Measurements from ENCODE around the gene ENAH. TPM values are rescaled to one million over a fixed set of nuclear protein-coding genes. Genes with fewer than 3 reads are reported as not detected.

The ENAH gene
- total and polyA plus RNA-seq, 4 donors: 15.5 to 89.4 (median 48.4) TPM

DNA sequence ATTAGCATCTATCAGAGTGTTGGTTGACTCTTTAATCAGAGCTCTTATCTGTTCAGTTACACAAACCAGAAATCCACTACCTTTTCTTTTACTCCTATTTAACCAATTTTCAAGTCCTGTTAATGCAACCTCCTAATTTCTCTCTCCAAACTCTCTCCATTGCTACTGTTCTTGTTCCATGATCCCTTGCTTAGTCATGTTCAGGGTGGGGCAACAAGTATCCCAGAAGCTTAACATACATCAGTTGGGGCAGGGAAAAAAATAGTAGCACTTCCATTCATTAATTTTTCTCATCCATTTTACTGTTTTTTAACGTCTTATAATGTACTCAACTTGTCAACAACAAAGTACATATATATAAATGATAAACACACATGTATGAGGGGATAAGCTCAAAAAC, 113.9 kb downstream of the ENAH start:
- TF ChIP-seq, protein P1, sequence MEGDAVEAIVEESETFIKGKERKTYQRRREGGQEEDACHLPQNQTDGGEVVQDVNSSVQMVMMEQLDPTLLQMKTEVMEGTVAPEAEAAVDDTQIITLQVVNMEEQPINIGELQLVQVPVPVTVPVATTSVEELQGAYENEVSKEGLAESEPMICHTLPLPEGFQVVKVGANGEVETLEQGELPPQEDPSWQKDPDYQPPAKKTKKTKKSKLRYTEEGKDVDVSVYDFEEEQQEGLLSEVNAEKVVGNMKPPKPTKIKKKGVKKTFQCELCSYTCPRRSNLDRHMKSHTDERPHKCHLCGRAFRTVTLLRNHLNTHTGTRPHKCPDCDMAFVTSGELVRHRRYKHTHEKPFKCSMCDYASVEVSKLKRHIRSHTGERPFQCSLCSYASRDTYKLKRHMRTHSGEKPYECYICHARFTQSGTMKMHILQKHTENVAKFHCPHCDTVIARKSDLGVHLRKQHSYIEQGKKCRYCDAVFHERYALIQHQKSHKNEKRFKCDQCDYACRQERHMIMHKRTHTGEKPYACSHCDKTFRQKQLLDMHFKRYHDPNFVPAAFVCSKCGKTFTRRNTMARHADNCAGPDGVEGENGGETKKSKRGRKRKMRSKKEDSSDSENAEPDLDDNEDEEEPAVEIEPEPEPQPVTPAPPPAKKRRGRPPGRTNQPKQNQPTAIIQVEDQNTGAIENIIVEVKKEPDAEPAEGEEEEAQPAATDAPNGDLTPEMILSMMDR (IDR thresholded peaks at IDR 0.05; ENCODE audit: control extremely low read depth, extremely low read depth): no peak
- no peak for DNase-seq
- ATAC-seq (ENCODE audit: insufficient read depth, low FRiP score): no peak
- no peak overlapping the region for H3K4me3 ChIP-seq
- no peak overlapping the region for H3K27ac ChIP-seq (ENCODE audit: low read depth in 1 of 2, low read length in 1 of 2)
- H3K27me3 ChIP-seq (ENCODE audit: control insufficient read depth in 3 of 3, insufficient read depth in 3 of 3, low read length in 2 of 3): no peaks in the 10 kb centered on the region
- H3K9ac ChIP-seq (ENCODE audit: insufficient read depth in 1 of 2, low read length in 2 of 2): no peak overlapping the region
- H3K36me3 ChIP-seq (ENCODE audit: control insufficient read depth in 4 of 4, insufficient read depth in 4 of 4, low read length in 4 of 4): peaks cover 0 to 2% (median 0%) of the 10 kb centered on the region in 4 donors
- H3K4me1 ChIP-seq (ENCODE audit: control insufficient read depth in 5 of 5, insufficient read depth in 5 of 5, low read length in 5 of 5): peaks cover 0 to 22% (median 6%) of the 10 kb centered on the region in 5 donors
- H3K9me3 ChIP-seq (ENCODE audit: control insufficient read depth in 4 of 4, insufficient read depth in 3 of 4, low read length in 3 of 4): no peaks in the 10 kb centered on the region
- WGBS, 2 donors: 86 to 87% methylated on average over 1 of the region's 1 CpG

DNA sequence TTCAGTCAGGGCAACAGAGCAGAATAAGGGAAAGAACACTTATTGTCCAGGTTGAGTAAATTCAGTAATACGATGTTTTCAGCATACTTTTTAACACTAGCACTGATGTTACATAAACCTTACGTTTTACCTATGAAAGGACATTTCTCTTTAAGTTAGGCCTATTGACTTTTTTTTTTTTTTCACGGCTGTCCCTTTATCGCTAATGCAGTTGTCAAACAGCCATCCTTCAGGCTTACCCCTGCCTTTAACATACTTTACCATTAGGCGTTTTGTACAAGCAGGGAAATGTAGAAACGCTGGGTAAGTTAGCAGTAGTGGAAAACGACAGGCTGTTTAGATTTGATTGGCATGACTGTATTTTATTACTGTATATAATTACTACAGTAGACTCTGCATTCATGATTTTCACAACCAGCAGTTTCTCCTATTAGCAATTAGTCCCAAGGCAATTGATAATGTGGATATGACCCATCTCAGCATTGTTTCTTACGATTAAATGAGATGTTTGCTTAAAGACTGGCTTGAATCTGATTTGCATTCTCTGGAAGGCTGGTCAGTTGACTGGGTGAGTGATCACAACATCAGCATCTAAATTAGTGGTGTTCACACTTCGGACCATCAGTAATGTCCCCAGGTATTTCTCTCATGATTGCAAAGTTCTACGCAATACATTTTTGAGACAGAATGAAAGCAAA, 115.2 kb downstream of the ENAH start:
- 80 to 85% methylated on average over 10 of the region's 10 CpGs for WGBS, 2 donors
- Histone ChIP-seq H3K4me1 (ENCODE audit: control insufficient read depth in 5 of 5, insufficient read depth in 5 of 5, low read length in 5 of 5) (peaks cover 0 to 34% (median 12%) of the 10 kb centered on the region in 5 donors), H3K9me3 (ENCODE audit: control insufficient read depth in 4 of 4, insufficient read depth in 3 of 4, low read length in 3 of 4) (no peaks in the 10 kb centered on the region), H3K27ac (ENCODE audit: low read depth in 1 of 2, low read length in 1 of 2) (no peak overlapping the region), H3K9ac (ENCODE audit: insufficient read depth in 1 of 2, low read length in 2 of 2) (no peak overlapping the region), H3K4me3 (no peak overlapping the region), H3K36me3 (ENCODE audit: control insufficient read depth in 4 of 4, insufficient read depth in 4 of 4, low read length in 4 of 4) (peaks cover 0 to 2% (median 0%) of the 10 kb centered on the region in 4 donors), H3K27me3 (ENCODE audit: control insufficient read depth in 3 of 3, insufficient read depth in 3 of 3, low read length in 2 of 3) (no peaks in the 10 kb centered on the region)
- TF ChIP-seq, protein P1 (IDR thresholded peaks at IDR 0.05; ENCODE audit: control extremely low read depth, extremely low read depth): no peak
- no peak for ATAC-seq (ENCODE audit: insufficient read depth, low FRiP score)
- no peak for DNase-seq

DNA sequence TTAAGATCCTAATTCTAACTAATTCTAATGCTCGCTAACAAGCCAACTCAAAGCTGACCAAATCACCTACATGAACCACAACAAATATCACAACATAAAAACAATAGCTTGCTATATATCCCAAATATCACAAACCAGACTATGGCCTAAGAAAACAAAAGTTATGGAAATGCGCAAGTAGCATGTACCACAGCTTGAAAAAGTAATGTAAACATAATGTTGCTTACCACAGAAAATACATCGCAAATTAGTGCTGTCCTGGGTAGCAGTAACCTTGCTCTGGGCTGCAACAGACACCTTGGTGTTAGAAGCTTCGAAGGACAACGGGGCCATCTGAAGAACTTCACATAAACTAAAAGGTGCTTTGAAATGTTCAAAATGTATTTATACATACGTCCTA, 117.6 kb downstream of the ENAH start:
- ATAC-seq (ENCODE audit: insufficient read depth, low FRiP score) (no peak), DNase-seq (no peak)
- H3K27me3 ChIP-seq (ENCODE audit: control insufficient read depth in 3 of 3, insufficient read depth in 3 of 3, low read length in 2 of 3): no peaks in the 10 kb centered on the region
- H3K36me3 ChIP-seq (ENCODE audit: control insufficient read depth in 4 of 4, insufficient read depth in 4 of 4, low read length in 4 of 4): no peaks in the 10 kb centered on the region
- H3K4me1 ChIP-seq (ENCODE audit: control insufficient read depth in 5 of 5, insufficient read depth in 5 of 5, low read length in 5 of 5): peaks cover 0 to 34% (median 5%) of the 10 kb centered on the region in 5 donors
- H3K27ac ChIP-seq (ENCODE audit: low read depth in 1 of 2, low read length in 1 of 2): no peak overlapping the region
- 97 to 98% methylated on average over 6 of the region's 6 CpGs for WGBS, 2 donors
- TF ChIP-seq, protein P1 (IDR thresholded peaks at IDR 0.05; ENCODE audit: control extremely low read depth, extremely low read depth): no peak
- no peak overlapping the region for H3K4me3 ChIP-seq
- H3K9ac ChIP-seq (ENCODE audit: insufficient read depth in 1 of 2, low read length in 2 of 2): no peak overlapping the region
- H3K9me3 ChIP-seq (ENCODE audit: control insufficient read depth in 4 of 4, insufficient read depth in 3 of 4, low read length in 3 of 4): no peaks in the 10 kb centered on the region

Data from lung (tissue), 12 donors.